Colon (tissue), 2 donors: Measurements from ENCODE around the gene MOV10L1.
A peak's percentile ranks its signal among the peaks of the same experiment; 100 is the strongest.
"Not testable (repeated sequence)": the region's sequence is repeated elsewhere in the genome, so short reads cannot be mapped to it uniquely, and the experiment has no call there.

Experiments used
- FAIRE-seq: peaks from 2 replicates; lab custom pipeline; 2012; peaks lifted over from hg19 to GRCh38; lab: Jason Lieb, UNC
- donor health status: control.
- donor health status: control.

The MOV10L1 gene

GRCh38 chr22:50078761-50079160 lies 11.0 kb upstream of the MOV10L1 start:
- no peak for FAIRE-seq

- no peak for FAIRE-seq
These were observed 9.7 kb upstream of the MOV10L1 start for GRCh38 chr22:50080077-50080465.

DNA sequence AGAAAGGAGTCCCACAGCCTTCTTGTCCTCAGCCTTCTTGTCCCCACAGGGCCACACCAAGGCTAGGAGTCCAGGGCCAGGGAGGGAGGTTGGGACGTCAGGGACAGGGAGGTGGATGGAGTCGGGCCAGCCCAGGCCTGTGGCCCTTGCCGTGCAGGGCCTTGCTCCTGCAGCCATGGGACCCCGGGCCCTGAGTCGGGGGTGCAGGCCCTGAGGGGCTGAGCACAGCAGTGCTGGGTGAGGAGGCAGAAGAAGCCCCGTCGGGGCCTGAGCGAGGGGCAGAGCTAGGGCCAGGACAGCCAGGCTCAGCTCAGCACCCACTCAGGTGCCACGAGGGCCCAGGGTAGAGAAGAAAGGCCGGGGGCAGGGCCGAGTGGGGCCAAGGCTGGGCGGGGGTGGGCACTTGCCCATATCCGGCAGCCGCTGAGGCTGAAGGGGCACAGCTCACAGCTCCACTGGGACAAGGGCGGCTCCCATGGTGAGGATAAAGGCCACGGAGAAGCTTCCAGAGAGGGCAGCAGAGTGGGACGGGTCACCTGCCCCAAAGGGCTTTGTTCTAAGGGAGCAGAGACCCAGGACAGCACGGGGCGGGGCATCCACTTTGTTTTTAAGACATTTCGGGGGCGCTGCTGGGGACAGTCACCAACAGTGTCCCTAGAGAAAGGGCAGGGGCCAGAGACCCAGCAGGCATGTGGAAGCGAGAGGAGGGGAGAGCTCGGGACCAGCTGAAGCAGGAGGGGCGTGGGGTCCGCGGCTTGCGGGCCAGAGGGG lies 8.2 kb upstream of the MOV10L1 start:
- FAIRE-seq: no peak

GRCh38 chr22:50082197-50082715 lies 7.5 kb upstream of the MOV10L1 start:
- FAIRE-seq: no peak

DNA sequence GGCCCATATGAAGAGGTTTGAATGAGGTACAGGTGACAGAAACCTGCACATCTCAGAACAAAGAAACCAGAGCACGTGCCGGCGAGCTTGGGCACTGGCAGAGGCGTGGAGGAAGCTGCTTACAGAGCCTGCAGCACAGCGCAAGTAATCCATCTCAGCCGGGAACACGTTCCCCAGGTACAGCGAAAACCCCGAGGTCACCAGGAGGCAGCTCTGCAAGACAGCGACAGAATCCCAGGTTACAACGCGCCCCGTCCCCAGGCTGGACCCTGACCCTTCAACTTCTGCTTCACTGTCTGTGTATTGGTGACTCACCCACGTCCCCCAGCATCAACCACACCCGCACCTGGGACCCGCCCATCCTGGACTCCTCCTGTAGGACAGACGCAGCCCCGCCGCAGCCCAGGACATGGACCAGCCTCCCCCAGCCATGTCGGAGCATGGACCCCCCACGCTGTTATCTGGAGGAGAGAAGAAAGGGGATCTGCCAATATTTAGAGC lies 6.8 kb upstream of the MOV10L1 start:
- FAIRE-seq: no peak

DNA sequence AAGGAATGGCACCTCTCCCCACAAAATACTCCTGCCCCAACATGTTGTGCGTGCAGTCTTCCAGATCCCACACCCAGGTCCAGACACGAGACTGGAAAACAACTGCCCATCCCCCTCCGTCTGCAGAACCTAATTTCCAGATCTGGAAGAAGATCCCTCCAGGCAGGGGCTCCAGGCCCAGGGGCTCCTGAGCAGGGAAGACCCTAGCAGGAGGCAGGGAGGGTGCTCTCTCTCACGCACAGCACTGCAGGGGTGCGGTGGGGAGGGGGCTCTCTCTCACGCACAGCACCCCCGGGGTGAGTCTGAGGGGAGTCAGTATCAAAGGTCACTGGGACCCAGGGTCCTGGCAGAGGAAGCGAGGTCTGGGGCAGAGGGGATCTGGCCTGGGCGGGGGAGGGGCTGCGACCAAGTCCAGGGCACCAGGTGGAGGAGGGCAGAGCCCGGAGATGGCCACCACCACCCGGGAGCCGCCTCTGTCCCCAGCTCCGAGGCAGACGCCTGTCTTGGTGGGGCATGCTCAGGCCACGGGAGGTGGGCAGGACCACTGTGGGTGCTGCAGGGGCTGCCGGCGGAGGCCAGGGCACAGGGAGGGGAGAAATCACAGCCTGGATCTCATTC lies 6.2 kb upstream of the MOV10L1 start:
- FAIRE-seq: no peak

- FAIRE-seq: no peak
These were observed 5.7 kb upstream of the MOV10L1 start for GRCh38 chr22:50084080-50084477.

DNA sequence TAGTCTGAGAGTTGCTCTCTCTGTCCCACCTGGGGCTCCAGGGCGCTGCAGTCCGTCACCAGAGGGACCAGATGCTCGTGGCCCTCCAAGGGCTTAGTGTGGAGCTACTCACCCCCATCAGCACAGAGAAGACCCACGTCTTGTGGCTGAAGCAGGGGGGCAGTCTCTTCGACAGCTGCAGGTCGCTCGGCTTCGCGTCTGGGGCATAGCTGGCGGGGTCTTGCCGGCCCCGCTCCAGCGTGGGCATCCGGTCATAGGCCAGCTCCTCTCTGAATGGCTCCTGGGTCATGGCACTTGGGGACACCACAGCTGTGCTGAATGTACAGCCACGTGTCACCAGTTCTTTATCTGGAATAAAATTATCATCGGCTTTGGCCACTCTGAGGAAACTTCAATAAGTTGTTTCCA lies 5.2 kb upstream of the MOV10L1 start:
- no peak for FAIRE-seq

GRCh38 chr22:50085211-50085972 lies 4.4 kb upstream of the MOV10L1 start, which contains the start of gene MLC1:
Gene MLC1, minus strand, starts transcription at chr22:50085426. Its CDS starts 524 bp downstream, at chr22:50084902.
- no peak for FAIRE-seq

DNA sequence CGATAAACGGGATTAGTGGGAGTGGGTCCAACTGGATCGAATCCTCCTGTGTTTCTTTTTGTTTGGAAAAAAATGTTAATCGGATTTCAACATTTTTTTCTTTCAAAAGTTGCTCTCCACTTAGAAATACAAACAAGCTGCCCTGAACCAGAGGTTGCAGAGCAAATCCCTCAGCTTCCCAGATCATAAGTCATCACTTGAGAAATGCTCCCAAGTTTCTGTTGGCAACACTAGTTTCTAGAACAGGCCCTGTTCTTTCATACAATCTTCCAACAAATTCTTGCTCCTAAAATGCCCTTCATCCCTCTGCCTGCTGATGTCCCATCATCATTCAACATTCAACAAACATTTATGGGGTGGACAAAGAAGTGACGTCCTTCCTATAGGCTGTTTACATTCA lies 3.3 kb upstream of the MOV10L1 start:
- no peak for FAIRE-seq

DNA sequence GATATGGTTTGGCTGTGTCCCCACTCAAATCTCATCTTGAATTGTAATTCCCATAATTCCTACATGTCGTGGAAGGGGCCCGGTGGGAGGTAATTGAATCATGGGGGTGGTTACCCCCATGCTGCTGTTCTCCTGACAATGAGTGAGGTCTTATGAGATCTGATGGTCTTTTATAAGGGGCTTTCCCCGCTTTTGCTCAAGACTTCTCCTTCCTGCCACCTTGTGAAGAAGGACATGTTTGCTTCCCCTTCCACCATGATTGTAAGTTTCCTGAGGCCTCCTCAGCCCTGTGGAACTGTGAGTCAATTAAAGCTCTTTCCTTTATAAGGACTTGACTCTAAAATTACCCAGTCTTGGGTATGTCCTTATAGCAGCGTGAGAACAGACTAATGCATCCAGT lies 2.8 kb upstream of the MOV10L1 start:
- not testable (repeated sequence) for FAIRE-seq

- FAIRE-seq: no peak
These were observed 2.2 kb upstream of the MOV10L1 start for GRCh38 chr22:50087646-50088045.

DNA sequence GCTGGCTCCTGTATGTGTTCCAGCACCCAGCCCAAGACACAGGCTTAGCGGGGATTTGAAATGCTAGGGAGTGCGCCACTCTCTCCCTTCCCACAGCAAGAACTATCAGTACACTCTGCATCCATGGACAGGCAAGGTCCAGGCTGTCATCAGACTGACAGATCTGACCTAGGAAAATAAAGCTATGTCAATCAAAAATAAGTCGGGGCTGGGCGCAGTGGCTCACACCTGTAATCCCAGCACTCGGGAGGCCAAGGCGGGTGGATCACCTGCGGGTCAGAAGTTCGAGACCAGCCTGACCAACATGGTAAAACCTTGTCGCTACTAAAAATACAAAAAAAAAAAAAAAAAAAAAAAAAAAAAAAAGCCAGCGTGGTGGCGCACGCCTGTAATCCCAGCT lies 1.7 kb upstream of the MOV10L1 start:
- no peak for FAIRE-seq

DNA sequence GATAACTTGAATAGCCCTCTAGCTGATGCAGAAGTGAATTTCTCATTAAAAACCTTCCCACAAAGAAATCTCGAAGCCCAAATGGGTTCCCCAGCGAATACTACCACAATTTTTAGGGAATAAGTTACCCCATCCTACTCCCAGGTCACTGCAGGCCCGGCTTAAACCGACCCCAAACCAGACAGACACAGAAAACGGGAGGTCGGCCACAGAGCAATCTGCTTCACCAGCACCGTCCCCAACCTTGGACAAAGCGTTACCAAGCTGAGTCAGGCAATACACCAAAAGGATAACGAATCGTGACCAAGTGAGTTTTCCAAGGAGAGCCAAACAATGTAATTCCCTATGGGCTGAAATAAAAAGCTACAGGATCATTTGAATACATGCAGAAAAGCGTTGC lies 575 bp upstream of the MOV10L1 start:
- FAIRE-seq: no peak

- no peak for FAIRE-seq
These were observed 557 bp downstream of the MOV10L1 start for GRCh38 chr22:50090412-50090714.

GRCh38 chr22:50091092-50091768 lies 1.4 kb downstream of the MOV10L1 start:
- FAIRE-seq: no peak

- no peak for FAIRE-seq
These were observed 2.5 kb downstream of the MOV10L1 start for GRCh38 chr22:50092342-50092741.

DNA sequence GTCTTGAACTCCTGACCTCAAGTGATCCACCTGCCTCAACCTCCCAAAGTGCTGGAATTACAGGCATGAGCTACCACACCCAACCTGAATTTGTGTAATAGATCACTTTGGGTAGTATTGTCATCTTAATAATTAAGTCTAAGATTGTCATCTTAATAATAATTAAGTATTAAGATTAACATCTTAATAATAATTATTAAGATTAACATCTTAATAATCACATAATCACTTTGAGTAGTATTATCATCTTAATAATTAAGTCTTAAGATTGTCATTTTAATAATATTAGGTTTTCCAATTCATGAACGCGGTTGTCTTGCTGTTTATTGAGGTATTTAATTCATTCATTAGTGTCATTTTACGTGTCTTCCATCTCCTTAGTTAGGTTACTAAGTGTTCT lies 8.2 kb downstream of the MOV10L1 start:
- FAIRE-seq: peak; percentile 60

DNA sequence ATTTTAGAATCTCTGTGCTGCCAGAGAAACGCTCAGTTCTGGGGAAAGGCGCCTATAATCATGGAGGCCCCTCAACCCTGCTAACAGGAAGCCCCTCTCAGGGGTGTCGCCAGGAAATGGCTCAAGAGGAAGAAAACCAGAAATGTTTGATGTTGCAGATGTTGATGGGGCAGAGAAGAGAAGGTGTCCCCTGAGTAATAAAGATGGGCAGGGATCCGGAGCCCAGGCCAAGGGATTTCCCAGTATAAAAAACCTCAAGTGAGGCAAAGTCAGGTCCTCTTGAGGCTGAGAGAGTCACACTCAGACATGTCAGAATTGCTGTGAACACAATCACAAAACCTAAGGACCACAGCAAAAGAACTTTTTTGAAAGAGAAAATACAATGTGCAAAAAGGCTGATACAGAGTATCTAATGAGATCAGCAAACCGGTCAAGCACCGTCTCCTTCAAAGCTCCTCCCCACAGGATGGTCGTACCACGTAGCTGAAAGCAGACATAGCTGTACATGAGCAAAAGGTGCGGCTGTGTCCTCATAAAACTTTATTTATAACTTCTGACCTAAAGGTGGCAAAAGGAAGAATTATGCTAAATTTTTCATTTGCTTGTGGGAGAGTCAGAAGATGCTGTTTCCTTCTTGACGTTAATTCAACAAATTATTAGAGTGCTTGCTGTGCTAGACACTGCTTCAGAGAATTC lies 12.2 kb downstream of the MOV10L1 start:
- no peak for FAIRE-seq

DNA sequence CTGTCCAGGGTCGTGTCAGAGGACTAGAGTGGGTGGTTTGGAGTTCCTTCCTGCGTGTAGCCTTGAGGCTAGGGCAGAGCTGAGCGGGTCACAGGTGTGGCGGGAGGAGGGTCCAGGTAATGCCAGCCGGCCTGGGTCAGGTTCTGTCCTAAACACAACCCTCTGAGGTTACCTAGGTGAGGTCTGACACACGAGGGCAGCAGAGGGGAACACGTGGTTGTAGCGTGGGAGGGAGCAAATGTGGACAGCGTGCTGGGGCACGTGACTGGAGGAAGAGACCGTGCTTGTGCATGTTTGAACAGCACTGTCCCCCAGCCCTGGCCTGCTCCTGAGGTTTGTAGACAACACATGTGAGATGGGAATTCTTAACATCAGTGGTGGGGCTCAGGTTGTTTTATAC lies 13.1 kb downstream of the MOV10L1 start:
- no peak for FAIRE-seq

- no peak for FAIRE-seq
These were observed 14.3 kb downstream of the MOV10L1 start for GRCh38 chr22:50104141-50104544.
